ENCODE measurements around the gene ADAMTS15. TPM values are rescaled to one million over a fixed set of nuclear protein-coding genes. Genes with fewer than 3 reads are reported as not detected.
A peak's percentile ranks its signal among the peaks of the same experiment; 100 is the strongest.

Gene ADAMTS15
- total RNA-seq, 4 donors from 2014 or later, result 6.6 to 11.4 (median 10.3) TPM

GRCh38 chr11:130499828-130500227 lies 51.4 kb downstream of the ADAMTS15 start:
- Histone ChIP-seq H3K4me3 (no peak overlapping the region), H3K9me3 (peaks cover 0 to 4% (median 2%) of the 10 kb centered on the region in 4 donors), H3K36me3 (no peaks in the 10 kb centered on the region), H3K27ac (replicated peaks in 1 of 4) (no peak overlapping the region), H3K4me1 (no peaks in the 10 kb centered on the region), H3K27me3 (no peaks in the 10 kb centered on the region)
- TF ChIP-seq CTCF (IDR thresholded peaks at IDR 0.05) (no peak), EP300 (IDR thresholded peaks at IDR 0.05) (no peak), POLR2A (IDR thresholded peaks at IDR 0.05; ENCODE audit: low read depth) (no peak), POLR2AphosphoS5 (IDR thresholded peaks at IDR 0.05) (no peak)
- intact Hi-C loops (cut with DNase I), result no loop called here
- no peak for DNase-seq (ENCODE audit: extremely low spot score)

- intact Hi-C loops (cut with DNase I), result no loop called here
- H3K4me3 ChIP-seq, result no peak overlapping the region
- TF ChIP-seq POLR2A (IDR thresholded peaks at IDR 0.05; ENCODE audit: low read depth) (no peak), EP300 (IDR thresholded peaks at IDR 0.05) (no peak), CTCF (IDR thresholded peaks at IDR 0.05) (no peak), POLR2AphosphoS5 (IDR thresholded peaks at IDR 0.05) (no peak)
- H3K4me1 ChIP-seq, result no peaks in the 10 kb centered on the region
- no peak overlapping the region for H3K27ac ChIP-seq (replicated peaks in 1 of 4)
- no peak for DNase-seq (ENCODE audit: extremely low spot score)
- WGBS, result 93% methylated on average over 1 of the region's 1 CpG
- no peaks in the 10 kb centered on the region for H3K27me3 ChIP-seq
- H3K36me3 ChIP-seq, result no peaks in the 10 kb centered on the region
- no peaks in the 10 kb centered on the region for H3K9me3 ChIP-seq
These were observed 55.9 kb downstream of the ADAMTS15 start for GRCh38 chr11:130504317-130504716.

- intact Hi-C loops (cut with DNase I), result no loop called here
- Histone ChIP-seq H3K27ac (replicated peaks in 1 of 4) (no peak overlapping the region), H3K4me1 (peaks cover 13 to 23% (median 20%) of the 10 kb centered on the region in 4 donors), H3K9me3 (no peaks in the 10 kb centered on the region), H3K36me3 (no peaks in the 10 kb centered on the region), H3K27me3 (no peaks in the 10 kb centered on the region), H3K4me3 (no peak overlapping the region)
- TF ChIP-seq POLR2A (IDR thresholded peaks at IDR 0.05; ENCODE audit: low read depth) (no peak), POLR2AphosphoS5 (IDR thresholded peaks at IDR 0.05) (no peak), CTCF (IDR thresholded peaks at IDR 0.05) (no peak)
- 100% methylated on average over 1 of the region's 1 CpG for WGBS
- no peak for DNase-seq (ENCODE audit: extremely low spot score)
These were observed 60.5 kb downstream of the ADAMTS15 start for GRCh38 chr11:130508913-130509312.

GRCh38 chr11:130509942-130510341 lies 61.5 kb downstream of the ADAMTS15 start:
- intact Hi-C loops (cut with DNase I), result no loop called here
- Histone ChIP-seq H3K9me3 (no peaks in the 10 kb centered on the region), H3K4me1 (peaks cover 16 to 27% (median 25%) of the 10 kb centered on the region in 4 donors), H3K27me3 (no peaks in the 10 kb centered on the region), H3K27ac (replicated peaks in 1 of 4) (peak overlapping the region in 3 of 4 donors; percentile 2 to 69 (median 66)), H3K36me3 (no peaks in the 10 kb centered on the region), H3K4me3 (no peak overlapping the region)
- peak; percentile 89 for DNase-seq (ENCODE audit: extremely low spot score)
- WGBS, result 58% methylated on average over 2 of the region's 2 CpGs
- TF ChIP-seq POLR2AphosphoS5 (IDR thresholded peaks at IDR 0.05) (no peak), POLR2A (IDR thresholded peaks at IDR 0.05; ENCODE audit: low read depth) (no peak), CTCF (IDR thresholded peaks at IDR 0.05) (no peak), EP300 (IDR thresholded peaks at IDR 0.05) (no peak)

GRCh38 chr11:130510407-130511006 lies 62.1 kb downstream of the ADAMTS15 start:
- Histone ChIP-seq H3K9me3 (no peaks in the 10 kb centered on the region), H3K4me3 (no peak overlapping the region), H3K27me3 (no peaks in the 10 kb centered on the region), H3K4me1 (peaks cover 22 to 32% (median 27%) of the 10 kb centered on the region in 4 donors), H3K36me3 (no peaks in the 10 kb centered on the region), H3K27ac (replicated peaks in 1 of 4) (peak overlapping the region in 3 of 4 donors; percentile 2 to 69 (median 66))
- TF ChIP-seq CTCF (IDR thresholded peaks at IDR 0.05) (no peak), POLR2A (IDR thresholded peaks at IDR 0.05; ENCODE audit: low read depth) (no peak), POLR2AphosphoS5 (IDR thresholded peaks at IDR 0.05) (no peak), EP300 (IDR thresholded peaks at IDR 0.05) (no peak)
- whole genome bisulfite sequencing, result 57% methylated on average over 8 of the region's 8 CpGs
- intact Hi-C loops (cut with DNase I), result no loop called here
- DNase-seq (ENCODE audit: extremely low spot score), result peak; percentile 79
